Upper lobe of left lung (tissue), 4 donors: ENCODE measurements around the gene COA8.

Source experiments
- EP300 ChIP-seq, 4 donors: sonication (generic); formaldehyde crosslinking; IDR thresholded peaks; one replicate each; pipeline ENCODE4 v1.5.1; 2017; ENCODE audit warnings: antibody characterized with exemption in 4 of 4, control low read depth in 2 of 4
- POLR2A ChIP-seq, 4 donors: fragments of 450-650 bp; IDR thresholded peaks; one replicate each; pipeline ENCODE4 v1.5.1; 2016 to 2017; ENCODE audit warnings: antibody characterized with exemption in 4 of 4, mild to moderate bottlenecking in 2 of 4
- POLR2AphosphoS5 ChIP-seq, 2 donors: sonication (generic); formaldehyde crosslinking; IDR thresholded peaks; one replicate each; pipeline ENCODE4 v1.5.1; 2017; ENCODE audit warnings: antibody characterized with exemption in 2 of 2
- TF ChIP-seq, protein P1 (sequence below), 6 experiments: fragments of 450-650 bp in 4 of 6; fragments of 200-600 bp in 2 of 6; sonication (generic) in 2 of 6; IDR thresholded peaks; one replicate each; pipeline ENCODE4 v1.5.1; 2016 to 2019; ENCODE audit warnings: antibody characterized with exemption in 6 of 6

- TF ChIP-seq, protein P1, sequence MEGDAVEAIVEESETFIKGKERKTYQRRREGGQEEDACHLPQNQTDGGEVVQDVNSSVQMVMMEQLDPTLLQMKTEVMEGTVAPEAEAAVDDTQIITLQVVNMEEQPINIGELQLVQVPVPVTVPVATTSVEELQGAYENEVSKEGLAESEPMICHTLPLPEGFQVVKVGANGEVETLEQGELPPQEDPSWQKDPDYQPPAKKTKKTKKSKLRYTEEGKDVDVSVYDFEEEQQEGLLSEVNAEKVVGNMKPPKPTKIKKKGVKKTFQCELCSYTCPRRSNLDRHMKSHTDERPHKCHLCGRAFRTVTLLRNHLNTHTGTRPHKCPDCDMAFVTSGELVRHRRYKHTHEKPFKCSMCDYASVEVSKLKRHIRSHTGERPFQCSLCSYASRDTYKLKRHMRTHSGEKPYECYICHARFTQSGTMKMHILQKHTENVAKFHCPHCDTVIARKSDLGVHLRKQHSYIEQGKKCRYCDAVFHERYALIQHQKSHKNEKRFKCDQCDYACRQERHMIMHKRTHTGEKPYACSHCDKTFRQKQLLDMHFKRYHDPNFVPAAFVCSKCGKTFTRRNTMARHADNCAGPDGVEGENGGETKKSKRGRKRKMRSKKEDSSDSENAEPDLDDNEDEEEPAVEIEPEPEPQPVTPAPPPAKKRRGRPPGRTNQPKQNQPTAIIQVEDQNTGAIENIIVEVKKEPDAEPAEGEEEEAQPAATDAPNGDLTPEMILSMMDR (IDR thresholded peaks at IDR 0.05), result no peak
- TF ChIP-seq EP300 (IDR thresholded peaks at IDR 0.05) (no peak), POLR2A (IDR thresholded peaks at IDR 0.05) (no peak), POLR2AphosphoS5 (IDR thresholded peaks at IDR 0.05) (no peak)
These were observed 25.4 kb upstream of the COA8 start for GRCh38 chr14:103537175-103537990.
